Measurements from ENCODE around the gene HNRNPAB. TPM values are rescaled to one million over a fixed set of nuclear protein-coding genes. Genes with fewer than 3 reads are reported as not detected.

HNRNPAB gene
- total and polyA plus RNA-seq, 2 donors (not counting 3 experiments of a cell fraction or from before 2014, with no cell fraction given) = 207 to 309 TPM

DNA sequence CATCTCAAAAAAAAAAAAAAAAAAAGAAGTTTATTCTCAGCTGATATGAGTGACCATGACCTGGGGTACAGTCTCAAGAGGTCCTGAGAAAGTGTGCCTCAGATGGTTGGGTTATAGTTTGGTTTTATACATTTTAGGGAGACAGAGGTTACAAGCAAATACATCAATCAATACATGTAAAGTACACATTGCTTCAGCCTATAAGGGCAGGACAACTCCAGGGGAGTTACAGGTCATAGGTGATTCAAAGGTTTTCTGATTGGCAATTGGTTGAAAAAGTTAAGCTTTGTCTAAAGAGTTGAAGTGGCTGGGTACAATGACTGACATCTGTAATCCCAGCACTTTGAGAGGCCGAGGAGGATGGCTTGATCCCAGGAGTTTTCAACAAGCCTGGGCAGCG lies 14.9 kb upstream of the HNRNPAB start:
- no peak for TF ChIP-seq FOS (IDR thresholded peaks at IDR 0.05; ENCODE audit: borderline replicate concordance, insufficient read depth, low read length)
- no peak for TF ChIP-seq POLR2A (IDR thresholded peaks at IDR 0.05; ENCODE audit: low read depth, low read length)
- no peak for TF ChIP-seq CTCF (IDR thresholded peaks at IDR 0.05; ENCODE audit: extremely low read depth in 1 of 2, insufficient read depth in 1 of 2, low read depth in 1 of 2, low read length in 2 of 2)
- no peak for TF ChIP-seq MAX (IDR thresholded peaks at IDR 0.05; ENCODE audit: insufficient read depth, insufficient read length)
- TF ChIP-seq EZH2 (IDR thresholded peaks at IDR 0.05; ENCODE audit: borderline replicate concordance, low read depth, low read length, severe bottlenecking) = no peak
- no peak for TF ChIP-seq JUN (IDR thresholded peaks at IDR 0.05; ENCODE audit: borderline replicate concordance, insufficient read depth, insufficient read length, low read depth)
- no peak for TF ChIP-seq POLR2AphosphoS5 (IDR thresholded peaks at IDR 0.05; ENCODE audit: insufficient read depth, low read depth, low read length)
- no peak for TF ChIP-seq MYC (IDR thresholded peaks at IDR 0.05; ENCODE audit: low read depth, low read length)
- no peak for TF ChIP-seq GATA2 (IDR thresholded peaks at IDR 0.05; ENCODE audit: insufficient read depth, insufficient read length, low read depth, low read length)
- no peak overlapping the region for H3K27ac ChIP-seq (ENCODE audit: insufficient read depth, low read depth, low read length)
- no peaks in the 10 kb centered on the region for H3K4me1 ChIP-seq (ENCODE audit: control insufficient read depth, extremely low read depth, insufficient read depth, low read length)
- intact Hi-C loops (cut with micrococcal nuclease) = no loop called here
- no peak overlapping the region for H3K4me2 ChIP-seq (ENCODE audit: insufficient read depth, low read length)
- peaks cover 3 to 8% of the 10 kb centered on the region in 2 experiments for H3K27me3 ChIP-seq (ENCODE audit: control insufficient read depth in 2 of 2, insufficient read depth in 2 of 2, low read length in 2 of 2)
- no peaks in the 10 kb centered on the region for H3K79me2 ChIP-seq (ENCODE audit: control insufficient read depth, insufficient read depth, low read length)
- DNase-seq (ENCODE audit: low read depth, low spot score) = no peak
- no peak overlapping the region for H3K9ac ChIP-seq (replicated peaks; ENCODE audit: extremely low read depth, insufficient read depth, low read length)
- no peaks in the 10 kb centered on the region for H3K9me1 ChIP-seq (replicated peaks; ENCODE audit: control insufficient read depth, extremely low read depth, insufficient read depth, low read length)
- no peaks in the 10 kb centered on the region for H3K9me3 ChIP-seq (replicated peaks; ENCODE audit: control insufficient read depth, insufficient read depth, low read length)
- no peaks in the 10 kb centered on the region for H4K20me1 ChIP-seq (replicated peaks; ENCODE audit: control insufficient read depth, extremely low read depth, insufficient read depth, low read length)
- H3K36me3 ChIP-seq (ENCODE audit: control insufficient read depth in 2 of 2, extremely low read depth in 1 of 2, insufficient read depth in 2 of 2, low read length in 2 of 2) = no peaks in the 10 kb centered on the region
- no peak overlapping the region for H3K4me3 ChIP-seq (replicated peaks in 1 of 3; ENCODE audit: insufficient read depth in 1 of 3, low read depth in 1 of 3, low read length in 3 of 3)
- dilution Hi-C loops (cut with MboI; ENCODE audit: extremely low pct_ligation_motif_present, low sequenced_read_pairs) = no loop called here
- H2AFZ ChIP-seq (ENCODE audit: low read depth, low read length) = no peak overlapping the region
- BruUV-seq (replicated peaks) = no TSS peak
- no peak for FAIRE-seq
- ChIA-PET CTCF (interaction anchor here (0.7 kb wide), 1 partner anchor 611 kb away, joined by 3 read pairs; no protein-coding TSS in a partner anchor), POLR2A (no interaction called here)
